OCI-LY3 (cell line): ENCODE results near the gene CHERP.

Source experiments
- EZH2phosphoT487 ChIP-seq: fragments of 200-600 bp; shearing (Covaris generic); IDR thresholded peaks from 2 replicates; pipeline ENCODE4 v1.6.1; 2018; ENCODE audit warnings: antibody characterized with exemption, mixed run types, low read depth
- TF ChIP-seq, protein P1 (sequence below): fragments of 200-600, 300-600 bp; sonication (generic); IDR thresholded peaks from 2 replicates; pipeline ENCODE4 v1.5.1; 2014; ENCODE audit warnings: antibody characterized with exemption, low read length, low read depth

DNA sequence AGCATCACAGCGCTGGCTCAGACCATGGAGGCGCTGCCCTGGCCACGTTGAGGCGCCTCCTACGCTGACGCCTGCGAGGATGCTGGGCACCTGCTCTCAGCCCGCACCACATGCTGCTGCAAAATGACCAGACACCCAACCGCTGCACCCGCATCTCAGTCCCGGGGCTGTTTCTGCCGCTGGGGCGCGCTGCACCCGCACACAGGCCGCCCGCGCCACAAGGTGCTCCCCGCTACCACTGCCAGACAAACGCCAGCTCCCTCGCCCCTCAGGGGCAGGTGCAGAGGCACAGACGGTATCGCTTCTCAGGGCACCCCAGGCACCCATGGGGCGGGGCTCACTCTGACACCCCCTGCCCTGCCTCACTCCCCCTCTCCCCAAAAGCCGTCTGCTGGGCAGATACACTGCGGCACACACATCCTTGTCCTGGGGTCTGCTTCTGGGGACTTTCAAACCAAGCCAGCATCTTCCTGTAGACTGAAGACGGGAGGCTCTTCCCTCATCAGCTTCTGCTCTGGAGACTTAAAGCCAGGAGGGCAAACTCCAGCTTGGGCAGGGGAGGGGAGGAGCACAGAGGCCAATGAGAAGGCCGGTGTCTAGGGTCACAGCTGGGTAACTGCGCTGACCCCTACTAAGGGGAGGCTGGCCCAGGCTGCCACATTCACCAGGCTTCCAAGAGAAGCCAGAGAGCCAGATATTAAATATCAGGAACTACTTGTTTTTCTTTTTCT, 16.3 kb downstream of the CHERP start:
- no peak for TF ChIP-seq EZH2phosphoT487
- TF ChIP-seq, protein P1, sequence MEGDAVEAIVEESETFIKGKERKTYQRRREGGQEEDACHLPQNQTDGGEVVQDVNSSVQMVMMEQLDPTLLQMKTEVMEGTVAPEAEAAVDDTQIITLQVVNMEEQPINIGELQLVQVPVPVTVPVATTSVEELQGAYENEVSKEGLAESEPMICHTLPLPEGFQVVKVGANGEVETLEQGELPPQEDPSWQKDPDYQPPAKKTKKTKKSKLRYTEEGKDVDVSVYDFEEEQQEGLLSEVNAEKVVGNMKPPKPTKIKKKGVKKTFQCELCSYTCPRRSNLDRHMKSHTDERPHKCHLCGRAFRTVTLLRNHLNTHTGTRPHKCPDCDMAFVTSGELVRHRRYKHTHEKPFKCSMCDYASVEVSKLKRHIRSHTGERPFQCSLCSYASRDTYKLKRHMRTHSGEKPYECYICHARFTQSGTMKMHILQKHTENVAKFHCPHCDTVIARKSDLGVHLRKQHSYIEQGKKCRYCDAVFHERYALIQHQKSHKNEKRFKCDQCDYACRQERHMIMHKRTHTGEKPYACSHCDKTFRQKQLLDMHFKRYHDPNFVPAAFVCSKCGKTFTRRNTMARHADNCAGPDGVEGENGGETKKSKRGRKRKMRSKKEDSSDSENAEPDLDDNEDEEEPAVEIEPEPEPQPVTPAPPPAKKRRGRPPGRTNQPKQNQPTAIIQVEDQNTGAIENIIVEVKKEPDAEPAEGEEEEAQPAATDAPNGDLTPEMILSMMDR: no peak
